HG03460 (cell line): ENCODE results near the gene MRAS.

Experiments used
- ATAC-seq: cut with Tn5 transposase; IDR thresholded peaks from one replicate; pipeline ENCODE4 v1.9.1; 2021; ENCODE audit not compliant: unreplicated experiment

MRAS gene

GRCh38 chr3:138338811-138339210 lies 9.6 kb upstream of the MRAS start:
- ATAC-seq, result no peak

GRCh38 chr3:138340511-138340910 lies 7.9 kb upstream of the MRAS start:
- ATAC-seq, result no peak

- no peak for ATAC-seq
These were observed 3.6 kb upstream of the MRAS start for GRCh38 chr3:138344754-138345153.

DNA sequence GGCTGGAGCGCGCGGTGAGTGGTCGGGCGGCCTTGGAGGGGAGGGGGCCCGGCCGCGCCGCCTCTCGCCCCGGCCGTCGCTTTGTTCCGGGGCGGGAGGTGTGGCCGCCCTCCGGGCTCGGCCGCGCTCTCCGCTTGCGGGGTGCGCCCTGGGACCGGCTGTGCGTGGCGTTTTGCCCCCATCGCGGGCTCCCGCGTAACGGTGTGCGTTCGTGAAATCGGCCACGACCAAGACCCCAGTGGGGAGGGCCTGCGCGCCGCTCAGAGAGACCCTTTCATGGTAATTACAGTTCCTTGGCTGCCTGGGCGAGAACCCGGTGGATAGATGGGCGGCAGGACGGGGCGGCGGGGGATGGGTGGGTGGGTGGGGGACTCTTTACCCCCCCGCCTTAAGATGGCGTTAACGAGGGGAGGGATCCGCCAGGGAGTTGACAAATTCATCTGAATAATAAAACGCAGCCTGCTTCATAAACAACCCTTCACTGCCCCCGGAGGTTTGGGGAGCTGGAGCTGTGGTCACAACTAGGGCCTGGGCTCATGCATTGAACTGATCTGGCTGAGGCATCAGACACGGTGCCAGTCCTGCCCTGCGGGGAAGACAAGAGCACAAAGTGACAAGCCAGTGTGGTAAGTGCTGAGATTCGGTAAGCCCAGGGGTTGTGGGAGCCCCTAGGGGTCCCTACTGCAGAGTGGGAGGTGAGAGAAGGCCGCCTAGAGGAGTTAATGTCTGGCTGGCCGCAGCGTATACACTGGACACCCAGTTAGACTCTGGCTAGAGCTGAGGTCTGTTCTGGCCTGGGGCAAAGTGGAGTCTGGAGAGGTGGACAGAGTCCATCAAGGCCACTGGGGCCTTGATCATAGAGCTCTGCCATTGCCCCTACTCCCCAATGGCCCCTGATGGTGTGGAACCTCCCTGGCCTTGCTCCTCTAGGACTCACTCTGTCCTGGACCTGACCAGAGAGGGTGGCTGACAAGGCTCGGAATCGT lies 668 bp downstream of the MRAS start:
- no peak for ATAC-seq

GRCh38 chr3:138349926-138350665 lies 1.7 kb downstream of the MRAS start:
- ATAC-seq, result no peak

DNA sequence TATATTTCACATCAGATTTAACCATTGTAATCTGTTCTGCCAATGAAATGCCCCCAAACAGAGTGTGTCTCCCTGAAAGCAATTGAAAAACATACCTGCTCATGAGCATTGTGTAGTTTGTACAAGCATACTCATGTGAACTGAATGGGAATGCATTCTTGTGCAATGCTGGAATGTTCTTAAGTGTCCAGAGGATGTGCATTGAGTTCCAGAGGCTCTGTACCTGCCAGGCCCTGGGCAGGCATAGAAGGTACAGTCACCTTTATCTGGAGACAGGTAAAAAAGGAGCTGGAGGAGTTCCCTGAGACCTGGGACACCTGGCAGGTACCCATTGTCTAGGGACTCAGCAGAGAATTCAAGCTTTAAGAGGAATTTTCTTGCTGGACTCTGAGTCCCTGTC lies 2.8 kb downstream of the MRAS start:
- ATAC-seq, result no peak

GRCh38 chr3:138351916-138352550 lies 3.7 kb downstream of the MRAS start:
- ATAC-seq, result no peak

DNA sequence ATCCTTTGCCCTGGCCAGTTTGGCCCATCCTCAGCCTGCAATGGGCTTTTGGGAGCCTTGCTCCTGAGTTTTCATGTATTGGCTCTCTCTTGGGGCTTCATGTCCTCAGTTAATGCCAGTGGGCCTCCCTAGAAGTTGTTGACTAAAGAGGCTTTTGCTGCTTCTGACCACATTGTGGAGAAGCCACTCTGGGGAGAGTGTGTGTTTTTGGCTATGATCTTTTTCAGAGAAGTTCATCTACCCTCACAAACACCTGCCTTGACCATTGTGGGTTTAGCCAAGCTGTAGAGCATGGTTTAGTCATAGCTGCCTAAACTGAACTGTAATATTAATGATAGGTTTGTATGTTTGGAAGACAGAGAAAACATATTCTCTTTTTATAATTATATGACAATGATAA lies 6.0 kb downstream of the MRAS start:
- ATAC-seq, result no peak

- no peak for ATAC-seq
These were observed 6.7 kb downstream of the MRAS start for GRCh38 chr3:138355071-138355470.

GRCh38 chr3:138356730-138357405 lies 8.5 kb downstream of the MRAS start:
- ATAC-seq, result no peak

- ATAC-seq, result no peak
These were observed 11.0 kb downstream of the MRAS start for GRCh38 chr3:138359148-138359918.

DNA sequence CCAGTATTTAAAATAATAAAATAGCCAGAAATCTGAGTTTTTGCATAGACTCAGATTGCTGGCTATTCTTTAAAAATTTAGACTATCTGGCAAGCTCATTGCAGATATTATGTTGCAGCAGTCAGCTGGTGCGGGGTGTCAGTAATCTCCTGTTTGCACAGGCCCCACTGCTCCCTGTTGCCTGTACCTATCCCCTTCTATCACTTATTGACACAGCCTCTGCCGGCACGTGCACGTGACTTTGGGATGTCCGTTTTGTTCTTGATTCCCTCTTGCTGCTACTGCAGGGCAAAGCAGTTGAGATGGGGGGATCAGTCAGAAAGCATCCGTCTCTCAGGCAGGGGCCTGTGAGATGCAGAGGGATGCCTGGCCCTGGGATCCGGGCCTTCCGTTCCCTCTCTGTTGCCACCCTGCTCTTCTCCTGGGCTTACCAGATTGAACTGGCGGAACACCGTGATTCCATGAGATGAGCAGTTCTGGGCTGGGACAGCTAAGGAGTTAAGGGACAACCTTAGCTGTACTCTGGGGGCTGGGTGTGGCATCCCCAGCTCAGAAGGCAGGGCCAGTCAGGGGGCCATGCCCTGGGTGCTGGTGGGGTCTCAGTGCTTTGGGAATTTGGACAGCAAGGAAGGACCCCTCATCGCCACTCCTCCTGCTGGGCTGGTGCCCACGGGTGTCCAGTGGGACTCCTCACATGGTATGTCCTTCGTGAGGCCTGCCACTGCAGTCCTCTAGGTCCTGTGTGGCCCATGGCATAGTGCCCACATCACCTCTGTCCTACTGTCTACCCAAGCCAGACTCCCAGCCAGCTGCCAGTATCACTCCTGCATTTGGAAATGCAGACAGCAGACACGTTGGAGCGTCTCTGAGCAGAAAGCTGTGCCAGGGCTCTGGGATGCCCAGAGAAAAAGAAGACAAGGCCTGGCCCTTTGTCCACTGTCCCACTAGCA lies 11.8 kb downstream of the MRAS start:
- no peak for ATAC-seq

DNA sequence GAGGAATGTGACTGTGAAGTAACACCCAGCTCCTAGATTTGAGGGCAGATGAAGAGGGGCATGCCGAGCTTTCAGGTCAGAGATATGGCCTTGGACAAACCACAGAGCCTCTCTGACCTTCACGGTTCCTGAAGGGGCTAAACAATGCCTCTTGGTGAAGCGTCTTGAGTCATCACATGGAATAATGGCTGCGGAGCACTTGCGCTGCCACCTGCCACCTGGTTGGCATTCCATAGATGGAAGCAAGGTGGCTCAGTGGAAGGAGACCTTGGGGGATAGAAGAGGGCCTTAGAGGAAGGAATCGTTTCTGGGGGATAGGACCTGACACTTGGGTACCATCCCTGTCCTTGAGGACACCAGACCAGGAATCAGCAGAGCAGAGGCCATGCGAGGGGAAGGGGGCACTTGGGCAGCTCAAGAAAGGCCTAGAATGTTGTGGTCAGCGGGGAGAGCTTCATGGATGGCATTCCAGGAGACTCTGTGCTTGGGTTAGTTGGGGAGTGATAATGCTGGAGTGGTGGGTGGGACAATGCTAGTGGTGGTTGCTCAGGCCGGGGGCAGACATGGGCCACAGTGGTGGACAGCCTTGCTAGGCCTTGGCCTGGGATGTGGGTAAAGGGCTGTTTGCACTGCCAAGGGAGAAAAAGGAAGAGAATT lies 12.6 kb downstream of the MRAS start:
- no peak for ATAC-seq

DNA sequence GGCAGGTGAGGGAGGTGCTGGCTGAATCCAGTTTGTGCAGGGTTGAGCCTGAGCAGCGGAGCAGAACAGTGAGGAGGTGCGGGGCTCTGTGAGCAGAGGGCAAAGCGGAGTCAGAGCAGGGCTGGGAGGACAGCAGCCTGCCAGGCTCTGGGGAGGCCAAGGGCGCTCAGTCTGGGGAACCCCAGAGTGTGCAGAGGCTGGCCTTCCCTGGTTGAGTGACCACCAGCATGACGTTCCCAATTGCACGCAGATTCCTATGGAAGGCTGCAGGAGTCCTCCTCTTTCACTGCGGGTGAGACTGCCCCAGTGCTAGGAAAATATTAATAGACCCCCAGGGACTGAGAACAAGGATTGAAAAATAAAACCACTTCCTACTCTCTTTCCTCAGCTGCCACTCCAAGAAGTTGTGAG lies 13.2 kb downstream of the MRAS start:
- no peak for ATAC-seq

GRCh38 chr3:138362538-138362937 lies 14.2 kb downstream of the MRAS start:
- ATAC-seq, result no peak

- no peak for ATAC-seq
These were observed 14.9 kb downstream of the MRAS start for GRCh38 chr3:138363322-138363721.

DNA sequence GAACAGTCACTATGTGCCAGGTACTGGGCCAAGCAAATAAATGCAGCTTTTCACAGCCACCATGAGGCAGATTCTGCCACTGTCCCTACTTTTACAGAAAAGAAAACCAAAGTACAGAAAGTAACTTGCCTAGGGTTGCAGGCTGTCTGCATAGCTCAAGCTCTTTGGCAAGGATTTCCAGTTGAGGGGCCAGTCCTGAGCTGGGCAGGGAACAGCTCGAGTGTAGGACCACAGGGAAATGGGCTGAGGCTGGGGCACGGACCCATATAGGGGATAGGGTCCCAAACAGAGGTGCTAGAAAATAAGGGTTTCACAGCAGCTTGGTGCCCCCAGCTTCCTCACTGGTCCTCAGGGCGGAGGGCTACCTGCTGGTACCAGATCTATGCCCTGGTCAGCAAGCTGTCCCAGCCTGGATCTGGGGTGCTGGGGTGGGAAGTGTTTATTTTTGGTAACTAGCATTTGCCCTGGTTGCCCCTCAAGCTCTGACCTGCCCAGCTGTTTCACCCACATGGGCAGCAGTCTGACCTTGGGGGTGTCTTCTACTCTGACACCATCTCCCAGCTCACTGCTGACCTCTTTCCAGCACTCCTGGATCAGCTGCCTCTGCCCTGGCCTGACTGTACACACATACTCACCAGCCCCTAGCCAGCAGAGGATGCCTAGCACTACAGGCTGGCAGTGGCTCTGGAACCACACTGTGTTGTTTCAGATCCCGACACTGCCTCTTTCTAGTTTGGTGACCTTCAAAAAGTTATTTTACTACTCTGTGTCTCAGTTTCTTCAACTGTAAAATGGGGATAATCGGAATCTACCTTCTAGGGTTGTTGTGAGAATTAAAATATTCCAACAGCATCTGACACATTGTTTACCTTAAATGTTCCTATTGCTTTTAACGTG lies 16.2 kb downstream of the MRAS start:
- ATAC-seq, result no peak

DNA sequence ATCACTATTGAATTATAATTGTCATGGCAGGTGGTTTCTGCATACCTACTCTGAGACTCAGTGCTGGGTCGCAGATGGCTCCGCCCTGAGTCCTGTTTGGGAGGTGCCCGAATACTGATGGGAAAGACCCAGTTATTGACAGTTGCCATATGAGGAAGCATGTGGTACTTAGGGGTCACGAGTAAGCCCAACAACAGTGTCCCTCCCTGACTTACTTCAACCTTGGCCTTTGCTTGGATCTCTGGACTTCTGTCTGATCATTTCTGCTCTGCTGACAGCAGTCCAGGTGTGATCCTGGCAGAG lies 16.8 kb downstream of the MRAS start:
- no peak for ATAC-seq
